HG03457 (cell line): ENCODE data around the gene LEUTX.
"Not testable (repeated sequence)": the region's sequence is repeated elsewhere in the genome, so short reads cannot be mapped to it uniquely, and the experiment has no call there.

Experiments used
- ATAC-seq: cut with Tn5 transposase; IDR thresholded peaks from one replicate; pipeline ENCODE4 v1.9.1; 2021; ENCODE audit warnings: moderate number of reproducible peaks; ENCODE audit not compliant: unreplicated experiment

The LEUTX gene

GRCh38 chr19:39768786-39769185 lies 9.9 kb upstream of the LEUTX start:
- ATAC-seq = no peak

GRCh38 chr19:39780894-39781293 lies 2.2 kb downstream of the LEUTX start:
- no peak for ATAC-seq

GRCh38 chr19:39788244-39788643 lies 9.6 kb downstream of the LEUTX start:
- ATAC-seq = no peak

GRCh38 chr19:39792999-39793546 lies 14.4 kb downstream of the LEUTX start:
- ATAC-seq = peak; percentile 57

GRCh38 chr19:39795001-39795400 lies 16.3 kb downstream of the LEUTX start:
- no peak for ATAC-seq

GRCh38 chr19:39796000-39796498 lies 17.4 kb downstream of the LEUTX start:
- ATAC-seq = no peak

- no peak for ATAC-seq
Observed at GRCh38 chr19:39797083-39797482, 18.4 kb downstream of the LEUTX start.

- no peak for ATAC-seq
Observed at GRCh38 chr19:39802958-39803357, 24.3 kb downstream of the LEUTX start.

GRCh38 chr19:39805104-39805503 lies 26.4 kb downstream of the LEUTX start:
- ATAC-seq = no peak

- no peak for ATAC-seq
Observed at GRCh38 chr19:39807846-39808364, 29.3 kb downstream of the LEUTX start.

- not testable (repeated sequence) for ATAC-seq
Observed at GRCh38 chr19:39808688-39809087, 30.0 kb downstream of the LEUTX start.

- ATAC-seq = no peak
Observed at GRCh38 chr19:39809368-39809767, 30.7 kb downstream of the LEUTX start.

GRCh38 chr19:39810424-39810823 lies 31.8 kb downstream of the LEUTX start:
- no peak for ATAC-seq

GRCh38 chr19:39811064-39811463 lies 32.4 kb downstream of the LEUTX start:
- ATAC-seq = no peak

GRCh38 chr19:39813264-39813993 lies 34.8 kb downstream of the LEUTX start:
- ATAC-seq = no peak

GRCh38 chr19:39814111-39814510 lies 35.5 kb downstream of the LEUTX start:
- ATAC-seq = not testable (repeated sequence)

- ATAC-seq = no peak
Observed at GRCh38 chr19:39814595-39814994, 35.9 kb downstream of the LEUTX start.

- no peak for ATAC-seq
Observed at GRCh38 chr19:39816287-39817048, 37.8 kb downstream of the LEUTX start.

- no peak for ATAC-seq
Observed at GRCh38 chr19:39817888-39818561, 39.4 kb downstream of the LEUTX start.

GRCh38 chr19:39818626-39819097 lies 40.0 kb downstream of the LEUTX start:
- no peak for ATAC-seq

- ATAC-seq = no peak
Observed at GRCh38 chr19:39819786-39820185, 41.1 kb downstream of the LEUTX start.
